H9 (cell line): ENCODE data around the gene TXNDC11. TPM values are rescaled to one million over a fixed set of nuclear protein-coding genes. Genes with fewer than 3 reads are reported as not detected.

Source experiments
- DNase-seq: peaks from one replicate; pipeline ENCODE4 v3.0.0-alpha.2; 2017
- H2AFZ ChIP-seq: one replicate; pipeline ENCODE4 v1.6.1; 2013; ENCODE audit warnings: mild to moderate bottlenecking, low read length, control low read depth, moderate library complexity
- H2AK5ac ChIP-seq: 2 replicates; pipeline ENCODE4 v1.6.1; 2013; ENCODE audit warnings: low read length, control low read depth, mixed read lengths; ENCODE audit not compliant: insufficient read length
- H2BK120ac ChIP-seq: one replicate; pipeline ENCODE4 v1.6.1; 2013; ENCODE audit warnings: low read depth, mild to moderate bottlenecking, low read length, control low read depth, inconsistent platforms; ENCODE audit not compliant: poor library complexity, severe bottlenecking
- H2BK12ac ChIP-seq: 2 replicates; pipeline ENCODE4 v1.6.1; 2013; ENCODE audit warnings: low read length, control low read depth, mixed read lengths, low read depth; ENCODE audit not compliant: insufficient read length
- H2BK15ac ChIP-seq: 2 replicates; pipeline ENCODE4 v1.6.1; 2013; ENCODE audit warnings: low read depth, low read length, control low read depth
- H2BK20ac ChIP-seq: one replicate; pipeline ENCODE4 v1.6.1; 2013; ENCODE audit warnings: low read depth, mild to moderate bottlenecking, low read length, control low read depth, inconsistent platforms; ENCODE audit not compliant: poor library complexity, severe bottlenecking
- H2BK5ac ChIP-seq: 2 replicates; pipeline ENCODE4 v1.6.1; 2013; ENCODE audit warnings: low read length, control low read depth, mixed read lengths; ENCODE audit not compliant: insufficient read length
- H3K14ac ChIP-seq: 2 replicates; pipeline ENCODE4 v1.6.1; 2013; ENCODE audit warnings: low read length, control low read depth; ENCODE audit not compliant: insufficient read depth
- H3K18ac ChIP-seq: 2 replicates; pipeline ENCODE4 v1.6.1; 2013; ENCODE audit warnings: low read depth, mild to moderate bottlenecking, mixed read lengths, low read length, control low read depth; ENCODE audit not compliant: insufficient read length
- H3K23ac ChIP-seq: 2 replicates; pipeline ENCODE4 v1.6.1; 2013; ENCODE audit warnings: low read length, control low read depth, mixed read lengths, low read depth; ENCODE audit not compliant: insufficient read length
- H3K23me2 ChIP-seq: 2 replicates; pipeline ENCODE4 v1.6.1; 2013; ENCODE audit warnings: low read depth, mild to moderate bottlenecking, mixed read lengths, low read length, control low read depth; ENCODE audit not compliant: insufficient read length, poor library complexity, severe bottlenecking
- H3K27ac ChIP-seq: 2 replicates; pipeline ENCODE4 v1.5.1; 2013; ENCODE audit warnings: low read length, control low read depth, mixed read lengths, low read depth; ENCODE audit not compliant: insufficient read length
- H3K27me3 ChIP-seq: 2 replicates; pipeline ENCODE4 v1.6.1; 2013; ENCODE audit warnings: low read length, control low read depth, inconsistent platforms; ENCODE audit not compliant: insufficient read depth
- H3K4ac ChIP-seq: 2 replicates; pipeline ENCODE4 v1.6.1; 2013; ENCODE audit warnings: low read depth, mild to moderate bottlenecking, control low read depth, inconsistent platforms, low read length, moderate library complexity
- H3K4me1 ChIP-seq: 2 replicates; pipeline ENCODE4 v1.6.1; 2013; ENCODE audit warnings: low read length, control low read depth, inconsistent platforms; ENCODE audit not compliant: insufficient read depth
- H3K4me2 ChIP-seq: 2 replicates; pipeline ENCODE4 v1.6.1; 2013; ENCODE audit warnings: low read length, control low read depth, mixed read lengths; ENCODE audit not compliant: insufficient read length, insufficient read depth
- H3K56ac ChIP-seq: 2 replicates; pipeline ENCODE4 v1.6.1; 2013; ENCODE audit warnings: low read depth, mild to moderate bottlenecking, mixed read lengths, low read length, control low read depth; ENCODE audit not compliant: insufficient read length
- H3K79me1 ChIP-seq: 2 replicates; pipeline ENCODE4 v1.6.1; 2013; ENCODE audit warnings: low read depth, mild to moderate bottlenecking, moderate library complexity, low read length, control low read depth, inconsistent platforms; ENCODE audit not compliant: insufficient read depth, poor library complexity, severe bottlenecking
- H3K79me2 ChIP-seq: 2 replicates; pipeline ENCODE4 v1.6.1; 2013; ENCODE audit warnings: low read length, control low read depth, inconsistent platforms; ENCODE audit not compliant: insufficient read depth
- H3K9ac ChIP-seq: 2 replicates; pipeline ENCODE4 v1.6.1; 2013; ENCODE audit warnings: low read length, control low read depth, mixed read lengths; ENCODE audit not compliant: insufficient read length; ENCODE audit errors: extremely low read depth
- H3K9me3 ChIP-seq: one replicate; pipeline ENCODE4 v1.6.1; 2013; ENCODE audit warnings: low read depth, low read length, inconsistent platforms; ENCODE audit not compliant: control insufficient read depth
- H3T11ph ChIP-seq: one replicate; pipeline ENCODE4 v1.6.1; 2013; ENCODE audit warnings: mild to moderate bottlenecking, low read length, control low read depth, inconsistent platforms
- H4K20me1 ChIP-seq: one replicate; pipeline ENCODE4 v1.6.1; 2013; ENCODE audit not compliant: control insufficient read depth, insufficient read length, insufficient read depth
- H4K5ac ChIP-seq: 2 replicates; pipeline ENCODE4 v1.6.1; 2013; ENCODE audit warnings: low read depth, mild to moderate bottlenecking, mixed read lengths, low read length, control low read depth; ENCODE audit not compliant: insufficient read length
- H4K8ac ChIP-seq: replicated peaks from 2 replicates; pipeline ENCODE4 v1.6.1; 2013; ENCODE audit warnings: low read length, control low read depth, mixed read lengths, low read depth; ENCODE audit not compliant: insufficient read length
- H4K91ac ChIP-seq: 2 replicates; pipeline ENCODE4 v1.6.1; 2013; ENCODE audit warnings: low read depth, mild to moderate bottlenecking, moderate library complexity, mixed read lengths, low read length, control low read depth; ENCODE audit not compliant: insufficient read length
- H3K27ac Mint-ChIP-seq, 3 experiments: 2 replicates in 2 of 3; 3 replicates in 1 of 3; pipeline ENCODE4 v1.8.0; 2020 to 2021; ENCODE audit warnings: mixed read lengths in 3 of 3, mild to moderate bottlenecking in 1 of 3, moderate library complexity in 1 of 3
- H3K27me3 Mint-ChIP-seq: 2 replicates; pipeline ENCODE4 v1.8.0; 2021; ENCODE audit warnings: low read depth, mild to moderate bottlenecking, moderate library complexity, mixed read lengths
- H3K36me3 Mint-ChIP-seq, 3 experiments: 2 replicates in 2 of 3; 3 replicates in 1 of 3; pipeline ENCODE4 v1.8.0; 2020 to 2021; ENCODE audit warnings: low read depth in 3 of 3, mixed read lengths in 3 of 3; ENCODE audit not compliant: insufficient read depth in 1 of 3
- H3K4me1 Mint-ChIP-seq, 2 experiments: 2 replicates each; pipeline ENCODE4 v1.8.0; 2020; ENCODE audit warnings: mixed read lengths in 2 of 2
- H3K4me3 Mint-ChIP-seq, 2 experiments: 2 replicates in 1 of 2; 3 replicates in 1 of 2; pipeline ENCODE4 v1.8.0; 2020 to 2021; ENCODE audit warnings: mild to moderate bottlenecking in 2 of 2, mixed read lengths in 2 of 2, moderate library complexity in 1 of 2
- H3K9me3 Mint-ChIP-seq, 2 experiments: 2 replicates in 1 of 2; 3 replicates in 1 of 2; pipeline ENCODE4 v1.8.0; 2020; ENCODE audit warnings: mild to moderate bottlenecking in 2 of 2, mixed read lengths in 2 of 2, moderate library complexity in 1 of 2
- WGBS: extraction: QIAGEN DNeasy Blood & Tissue Kit; methylation state at CpG from one replicate; pipeline ENCODE4 v1.1.7; 2013; ENCODE audit warnings: missing lambda C conversion rate, low lambda C conversion rate, mixed read lengths; ENCODE audit not compliant: insufficient read length; ENCODE audit errors: extremely low coverage; 5-methylcytosine and 5-hydroxymethylcytosine counted together
- total RNA-seq: library from RNA; stranded (reverse); gene quantifications from 2 replicates; pipeline ENCODE4 v1.2.1, GENCODE V29; 2021
- TF ChIP-seq, protein P1 (sequence below): fragments of 200-600 bp; sonication (generic); conservative IDR thresholded peaks from 3 replicates; pipeline ENCODE4 v1.8.0; 2021; ENCODE audit warnings: antibody characterized with exemption, mild to moderate bottlenecking

TXNDC11 gene
- total RNA-seq, 1 experiment from 2014 or later: 12.2 TPM

GRCh38 chr16:11667824-11668622 lies 74.6 kb downstream of the TXNDC11 start, which contains the start of gene SNN:
SNN (plus strand) TSS chr16:11668455; CDS start chr16:11676060, 7,605 bp downstream.
- H2BK15ac ChIP-seq: no peak within 1 kb of the TSS
- H3K18ac ChIP-seq: peak within 1 kb of the TSS; percentile 77
- no peak within 1 kb of the TSS for H2BK5ac ChIP-seq
- H4K20me1 ChIP-seq: peaks cover 4% of the 10 kb centered on the region
- no CpG with 5 or more reads among the region's 93 CpGs for WGBS
- H3K79me2 ChIP-seq: peaks cover 11% of the 10 kb centered on the region; the same call in 1 of the 2 replicates
- no peak within 1 kb of the TSS for H4K8ac ChIP-seq
- no peak within 1 kb of the TSS for H4K5ac ChIP-seq
- DNase-seq: peak; percentile 81
- H3K79me1 ChIP-seq: peaks cover 5% of the 10 kb centered on the region
- H3K56ac ChIP-seq: no peak within 1 kb of the TSS
- no peak within 1 kb of the TSS for H3K23ac ChIP-seq
- TF ChIP-seq, protein P1, sequence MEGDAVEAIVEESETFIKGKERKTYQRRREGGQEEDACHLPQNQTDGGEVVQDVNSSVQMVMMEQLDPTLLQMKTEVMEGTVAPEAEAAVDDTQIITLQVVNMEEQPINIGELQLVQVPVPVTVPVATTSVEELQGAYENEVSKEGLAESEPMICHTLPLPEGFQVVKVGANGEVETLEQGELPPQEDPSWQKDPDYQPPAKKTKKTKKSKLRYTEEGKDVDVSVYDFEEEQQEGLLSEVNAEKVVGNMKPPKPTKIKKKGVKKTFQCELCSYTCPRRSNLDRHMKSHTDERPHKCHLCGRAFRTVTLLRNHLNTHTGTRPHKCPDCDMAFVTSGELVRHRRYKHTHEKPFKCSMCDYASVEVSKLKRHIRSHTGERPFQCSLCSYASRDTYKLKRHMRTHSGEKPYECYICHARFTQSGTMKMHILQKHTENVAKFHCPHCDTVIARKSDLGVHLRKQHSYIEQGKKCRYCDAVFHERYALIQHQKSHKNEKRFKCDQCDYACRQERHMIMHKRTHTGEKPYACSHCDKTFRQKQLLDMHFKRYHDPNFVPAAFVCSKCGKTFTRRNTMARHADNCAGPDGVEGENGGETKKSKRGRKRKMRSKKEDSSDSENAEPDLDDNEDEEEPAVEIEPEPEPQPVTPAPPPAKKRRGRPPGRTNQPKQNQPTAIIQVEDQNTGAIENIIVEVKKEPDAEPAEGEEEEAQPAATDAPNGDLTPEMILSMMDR: no peak
- peaks cover 6% of the 10 kb centered on the region; the same call in 1 of the 2 replicates for H3K4me1 ChIP-seq
- no peak within 1 kb of the TSS for H3K27ac ChIP-seq
- peaks cover 0 to 3% (median 0%) of the 10 kb centered on the region in 3 experiments; a peak in 2 of 7 replicates for H3K36me3 Mint-ChIP-seq
- peak within 1 kb of the TSS; percentile 73 to 84 for H3K4me3 Mint-ChIP-seq
- no peaks in the 10 kb centered on the region for H3K23me2 ChIP-seq
- no peak within 1 kb of the TSS for H2AK5ac ChIP-seq
- H3K4me2 ChIP-seq: peak within 1 kb of the TSS; percentile 39
- peak within 1 kb of the TSS; percentile 62 for H3K14ac ChIP-seq
- H3K9me3 ChIP-seq: no peaks in the 10 kb centered on the region
- no peaks in the 10 kb centered on the region for H3K27me3 ChIP-seq
- no peak within 1 kb of the TSS for H2BK12ac ChIP-seq
- H3K9me3 Mint-ChIP-seq: no peaks in the 10 kb centered on the region; a peak in 1 of 5 replicates
- no peak within 1 kb of the TSS for H2AFZ ChIP-seq
- H2BK20ac ChIP-seq: no peak within 1 kb of the TSS
- peaks cover 45 to 58% of the 10 kb centered on the region in 2 experiments for H3K4me1 Mint-ChIP-seq
- H3K4ac ChIP-seq: no peak within 1 kb of the TSS
- H3K9ac ChIP-seq: peak within 1 kb of the TSS; percentile 45
- no peak within 1 kb of the TSS for H3K27ac Mint-ChIP-seq
- no peak within 1 kb of the TSS for H3T11ph ChIP-seq
- peak within 1 kb of the TSS; percentile 8 for H2BK120ac ChIP-seq
- H4K91ac ChIP-seq: no peak within 1 kb of the TSS
- peaks cover 4% of the 10 kb centered on the region for H3K27me3 Mint-ChIP-seq
